GM18907 (cell line): Measurements from ENCODE around the gene FLOT2.
"Not testable (repeated sequence)": the region's sequence is repeated elsewhere in the genome, so short reads cannot be mapped to it uniquely, and the experiment has no call there.

Experiments
- ATAC-seq: cut with Tn5 transposase; IDR thresholded peaks from one replicate; pipeline ENCODE4 v1.9.1; 2021; ENCODE audit warnings: mild to moderate bottlenecking, moderate library complexity; ENCODE audit not compliant: unreplicated experiment

FLOT2 gene

GRCh38 chr17:28877150-28877711, 20.3 kb downstream of the FLOT2 start:
- ATAC-seq, result not testable (repeated sequence)

GRCh38 chr17:28875848-28876550, 21.5 kb downstream of the FLOT2 start:
- no peak for ATAC-seq

- no peak for ATAC-seq
These were observed 22.8 kb downstream of the FLOT2 start for GRCh38 chr17:28874750-28875149.

GRCh38 chr17:28873839-28874238, 23.7 kb downstream of the FLOT2 start:
- no peak for ATAC-seq

- peak; percentile 91 for ATAC-seq
These were observed 26.4 kb downstream of the FLOT2 start for GRCh38 chr17:28871056-28871579.

GRCh38 chr17:28867276-28867675, 30.3 kb downstream of the FLOT2 start:
- ATAC-seq, result no peak

GRCh38 chr17:28865946-28866752, 31.4 kb downstream of the FLOT2 start:
- ATAC-seq, result peak; percentile 49

- ATAC-seq, result no peak
These were observed 32.3 kb downstream of the FLOT2 start for GRCh38 chr17:28864991-28865849.

GRCh38 chr17:28863953-28864352, 33.6 kb downstream of the FLOT2 start:
- no peak for ATAC-seq

GRCh38 chr17:28862561-28862960, 35.0 kb downstream of the FLOT2 start:
- no peak for ATAC-seq

- no peak for ATAC-seq
These were observed 35.9 kb downstream of the FLOT2 start for GRCh38 chr17:28861393-28862203.

GRCh38 chr17:28860363-28860808, 37.1 kb downstream of the FLOT2 start:
- no peak for ATAC-seq

GRCh38 chr17:28858801-28859355, 38.7 kb downstream of the FLOT2 start:
- ATAC-seq, result no peak

GRCh38 chr17:28857905-28858800, 39.4 kb downstream of the FLOT2 start:
- no peak for ATAC-seq

- no peak for ATAC-seq
These were observed 41.4 kb downstream of the FLOT2 start for GRCh38 chr17:28856028-28856574.

GRCh38 chr17:28855336-28855679, 42.2 kb downstream of the FLOT2 start:
- no peak for ATAC-seq

- peak; percentile 94 for ATAC-seq
These were observed 42.8 kb downstream of the FLOT2 start, which contains the start of gene ERAL1 for GRCh38 chr17:28854457-28855335. Gene ERAL1 (plus strand): TSS chr17:28855016. CDS start chr17:28855035, 19 bp downstream.
